HCT116 (cell line): ENCODE data around the gene COL9A3. TPM values are rescaled to one million over a fixed set of nuclear protein-coding genes. Genes with fewer than 3 reads are reported as not detected.
A peak's percentile ranks its signal among the peaks of the same experiment; 100 is the strongest.

Experiments
- ATAC-seq: fragments of 200-7000 bp; cut with Tn5 transposase; 2 replicates; pipeline ENCODE4 v1.9.1; 2020; ENCODE audit warnings: mild to moderate bottlenecking, moderate library complexity
- BruUV-seq: library from RNA; stranded (reverse); fragments of 400-500 nt; replicated peaks from 2 replicates; lab custom pipeline; 2021; lab: Mats Ljungman, UMichigan
- CTCF ChIA-PET: fragments of 300-600 bp; sonication (Branson Sonifier 250); formaldehyde crosslinking; loops from one replicate; lab custom pipeline; 2021; ENCODE audit warnings: antibody characterized with exemption; lab: Charles Lee
- POLR2A ChIA-PET: fragments of 300-600, 350-600 bp; sonication (Branson Sonifier 250); formaldehyde crosslinking; loops from one replicate; lab custom pipeline; 2021; ENCODE audit warnings: antibody characterized with exemption; lab: Charles Lee
- RAD21 ChIA-PET, 2 experiments: fragments of 300-600 bp; sonication (Branson Sonifier 250); formaldehyde crosslinking; loops; one replicate each; lab custom pipeline; 2023; ENCODE audit warnings: low total read pairs in 2 of 2; ENCODE audit not compliant: uncharacterized antibody in 2 of 2, unreplicated experiment in 2 of 2, low non-redundant PET in 1 of 2; lab: Charles Lee
- DNase-seq: peaks from one replicate; pipeline ENCODE4 v3.0.0-alpha.2; 2010; ENCODE audit warnings: low read depth, low spot score
- H2AFZ ChIP-seq: fragments of 200-600 bp; shearing (Covaris generic), sonication (generic); 2 replicates; pipeline ENCODE4 v1.6.1; 2017; ENCODE audit warnings: low read depth, mixed run types, mixed read lengths, antibody characterized with exemption, low read length; ENCODE audit not compliant: poor library complexity, severe bottlenecking
- H3K27ac ChIP-seq: 2 replicates; pipeline ENCODE4 v1.5.1; 2012; ENCODE audit warnings: low read depth, low read length
- H3K27me3 ChIP-seq: fragments of 200-600 bp; sonication (generic); 2 replicates; pipeline ENCODE4 v1.6.1; 2016; ENCODE audit warnings: mixed run types, low read length, mixed read lengths; ENCODE audit not compliant: insufficient read depth
- H3K36me3 ChIP-seq, 2 experiments: fragments of 200-500 bp in 1 of 2; fragments of 200-600 bp in 1 of 2; sonication (Bioruptor generic) in 1 of 2; sonication (generic) in 1 of 2; 2 replicates each; pipeline versions ENCODE4 v1.5.1 to v1.6.1; 2014 to 2016; ENCODE audit warnings: low read length in 2 of 2, inconsistent platforms in 1 of 2, mixed read lengths in 1 of 2, mixed run types in 1 of 2; ENCODE audit not compliant: insufficient read depth in 2 of 2, control insufficient read depth in 1 of 2
- H3K4me1 ChIP-seq, 2 experiments: fragments of 200-600 bp in 1 of 2; sonication (generic) in 1 of 2; 2 replicates each; pipeline versions ENCODE4 v1.5.1 to v1.6.1; 2012 to 2017; ENCODE audit warnings: low read length in 2 of 2, inconsistent platforms in 1 of 2, mild to moderate bottlenecking in 1 of 2, mixed read lengths in 1 of 2, mixed run types in 1 of 2, moderate library complexity in 1 of 2; ENCODE audit not compliant: insufficient read depth in 2 of 2, control insufficient read depth in 1 of 2
- H3K4me2 ChIP-seq: fragments of 200-600 bp; sonication (generic); 2 replicates; pipeline ENCODE4 v1.6.1; 2017; ENCODE audit warnings: mixed run types, low read length, mixed read lengths
- H3K4me3 ChIP-seq, 2 experiments: fragments of 200-600 bp in 1 of 2; sonication (generic) in 1 of 2; replicated peaks in 1 of 2; 2 replicates each; pipeline ENCODE4 v1.5.1; 2011 to 2016; ENCODE audit warnings: low read length in 2 of 2, control low read depth in 1 of 2, low read depth in 1 of 2, mild to moderate bottlenecking in 1 of 2, mixed read lengths in 1 of 2, mixed run types in 1 of 2
- H3K79me2 ChIP-seq: fragments of 200-600 bp; sonication (generic); 2 replicates; pipeline ENCODE4 v1.6.1; 2017; ENCODE audit warnings: mild to moderate bottlenecking, mixed run types, low read length, moderate library complexity, mixed read lengths; ENCODE audit not compliant: insufficient read depth
- H3K9ac ChIP-seq: fragments of 200-600 bp; sonication (generic); 2 replicates; pipeline ENCODE4 v1.6.1; 2016; ENCODE audit warnings: low read length, mixed read lengths
- H3K9me2 ChIP-seq: fragments of 200-600 bp; sonication (generic), shearing (Covaris generic); 2 replicates; pipeline ENCODE4 v1.6.1; 2017; ENCODE audit warnings: mixed run types, mild to moderate bottlenecking, moderate library complexity; ENCODE audit not compliant: insufficient read depth
- H3K9me3 ChIP-seq, 2 experiments: fragments of 200-500 bp in 1 of 2; fragments of 200-600 bp in 1 of 2; sonication (Bioruptor generic) in 1 of 2; sonication (generic) in 1 of 2; 2 replicates each; pipeline ENCODE4 v1.6.1; 2014 to 2017; ENCODE audit warnings: low read length in 2 of 2, mixed read lengths in 2 of 2, inconsistent platforms in 1 of 2, low read depth in 1 of 2, mild to moderate bottlenecking in 1 of 2, mixed run types in 1 of 2, moderate library complexity in 1 of 2; ENCODE audit not compliant: control insufficient read depth in 1 of 2, insufficient read depth in 1 of 2
- H4K20me1 ChIP-seq: fragments of 200-600 bp; sonication (generic), shearing (Covaris generic); 2 replicates; pipeline ENCODE4 v1.6.1; 2017; ENCODE audit warnings: mixed run types, mild to moderate bottlenecking, moderate library complexity; ENCODE audit not compliant: insufficient read depth
- EGR1 ChIP-seq: IDR thresholded peaks from 2 replicates; pipeline ENCODE4 v1.6.1; 2012; ENCODE audit warnings: low read depth
- POLR2A ChIP-seq: IDR thresholded peaks from 2 replicates; pipeline ENCODE4 v1.7.0; 2011; ENCODE audit warnings: borderline replicate concordance; ENCODE audit not compliant: insufficient read depth, insufficient read length; ENCODE audit errors: extremely low read depth
- POLR2AphosphoS5 ChIP-seq: IDR thresholded peaks from 2 replicates; pipeline ENCODE4 v1.6.1; 2011; ENCODE audit warnings: mild to moderate bottlenecking, low read depth, low read length, moderate library complexity
- SP1 ChIP-seq: IDR thresholded peaks from 2 replicates; pipeline ENCODE4 v1.6.1; 2012; ENCODE audit warnings: low read depth
- ZFX ChIP-seq: fragments of 450-650 bp; IDR thresholded peaks from 2 replicates; pipeline ENCODE4 v1.6.1; 2017
- intact Hi-C: fragments of 100-400 bp; cut with micrococcal nuclease; formaldehyde crosslinking; loops from 2 replicates; pipeline ENCODE4 v1.10.0; 2022
- total RNA-seq: library from RNA; stranded (reverse); gene quantifications from one replicate; pipeline ENCODE4 v1.2.1, GENCODE V29; 2021; ENCODE audit not compliant: unreplicated experiment

The COL9A3 gene
- total RNA-seq, 1 experiment from 2014 or later: 29.7 TPM

DNA sequence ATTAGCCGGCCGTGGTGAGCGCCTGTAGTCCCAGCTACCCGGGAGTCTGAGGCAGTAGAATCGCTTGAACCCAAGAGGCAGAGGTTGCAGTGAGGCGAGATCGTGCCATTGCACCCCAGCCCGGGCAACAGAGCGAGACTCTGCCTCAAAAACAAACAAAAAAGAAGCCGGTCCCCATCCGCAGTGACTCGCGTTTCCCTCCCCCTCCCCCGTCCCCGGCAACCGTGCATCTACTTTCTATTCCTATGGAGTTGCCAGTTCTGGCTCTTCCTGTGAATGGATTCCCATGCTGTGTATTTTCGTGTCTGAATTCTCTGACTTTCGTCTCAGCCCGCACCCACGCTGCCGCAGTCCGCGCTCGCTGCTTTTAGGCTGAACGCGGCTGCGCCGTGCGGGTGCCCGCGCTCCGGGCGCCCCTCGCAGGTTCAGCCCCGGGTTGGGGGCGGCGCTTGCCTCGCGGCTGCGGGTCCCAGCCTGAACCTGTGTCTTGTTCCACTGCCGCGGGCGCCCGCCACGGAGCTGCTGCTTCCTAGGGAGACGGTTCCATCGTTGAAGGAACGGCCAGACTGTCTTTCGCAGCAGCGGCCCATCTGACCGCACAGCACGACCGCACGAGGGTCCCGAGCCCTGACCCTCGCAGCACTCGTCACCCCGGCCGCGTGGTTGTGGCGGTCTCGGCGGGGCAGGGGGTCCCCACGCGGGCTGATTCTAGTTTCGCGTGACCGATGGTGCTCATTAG, 21.7 kb upstream of the COL9A3 start:
- intact Hi-C loops: loop anchor here (2.0 kb wide), 1 partner anchor 60 kb away; no protein-coding TSS in a partner anchor
- Histone ChIP-seq H3K27me3 (no peaks in the 10 kb centered on the region), H3K9me2 (no peaks in the 10 kb centered on the region), H2AFZ (no peak overlapping the region), H3K4me1 (peaks cover 23 to 67% of the 10 kb centered on the region in 2 experiments), H4K20me1 (no peaks in the 10 kb centered on the region), H3K79me2 (peaks cover 25% of the 10 kb centered on the region), H3K4me3 (peak overlapping the region; percentile 64 to 72), H3K9ac (peak overlapping the region; percentile 91), H3K36me3 (peaks cover 13 to 28% of the 10 kb centered on the region in 2 experiments; a peak in 3 of 4 replicates), H3K9me3 (no peaks in the 10 kb centered on the region), H3K27ac (peak overlapping the region; percentile 99), H3K4me2 (peak overlapping the region; percentile 99)
- ChIA-PET CTCF (interaction anchor here (1.0 to 2.3 kb wide), 5 partner anchors 9 to 178 kb away, joined by 3 to 10 read pairs (median 3); partner anchors contain the start of gene OGFR), RAD21 (interaction anchor here in 1 of 2 experiments (0.7 kb wide), 1 partner anchor 224 kb away, joined by 3 read pairs; no protein-coding TSS in a partner anchor), POLR2A (interaction anchor here (1.0 to 1.2 kb wide), 3 partner anchors 29 to 33 kb away, joined by 3 read pairs; no protein-coding TSS in a partner anchor)
- TF ChIP-seq POLR2A: peak; percentile 48
- TF ChIP-seq POLR2AphosphoS5: peak; percentile 55; the same call in 1 of the 2 replicates
- no peak for TF ChIP-seq EGR1
- DNase-seq (no peak), ATAC-seq (peak; percentile 8; the same call in 1 of the 2 replicates)
- TSS peak; percentile 44 for BruUV-seq

DNA sequence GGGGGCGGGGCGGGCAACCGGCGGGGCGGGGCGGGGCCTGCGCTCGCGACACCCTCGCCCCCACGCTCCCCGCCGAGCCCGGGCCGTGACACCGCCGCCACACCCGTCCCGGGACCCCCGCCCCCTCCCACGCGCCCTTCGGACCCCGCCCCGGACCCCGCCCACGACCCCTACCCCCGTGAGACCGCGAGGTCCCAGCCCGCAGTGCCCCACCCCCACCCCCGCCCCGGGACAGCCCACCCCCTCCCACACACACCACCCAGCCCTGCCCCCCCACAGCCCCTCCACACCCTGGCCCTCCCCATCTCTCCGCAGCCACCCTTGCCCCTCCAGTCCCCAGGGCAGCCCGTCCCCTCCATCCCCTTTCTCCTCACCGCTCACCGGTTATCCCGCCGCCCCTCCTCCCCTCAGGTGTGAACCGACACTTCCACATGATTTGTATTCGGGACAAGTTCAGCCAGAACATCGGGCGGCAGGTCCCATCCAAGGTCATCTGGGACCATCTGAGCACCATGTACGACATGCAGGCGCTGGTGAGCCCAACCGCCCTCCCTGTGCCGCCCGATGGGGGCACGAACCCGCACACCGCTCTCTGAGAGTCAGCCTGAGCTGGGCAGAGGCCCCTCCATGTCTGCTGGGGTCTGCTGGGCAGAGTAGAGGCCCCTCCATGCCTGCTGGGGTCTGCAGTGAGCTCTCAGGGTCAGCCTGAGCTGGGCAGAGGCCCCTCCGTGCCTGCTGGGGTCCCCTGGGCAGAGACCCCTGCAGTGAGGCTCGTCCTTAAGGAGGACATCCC, 20.0 kb upstream of the COL9A3 start:
- BruUV-seq: TSS peak; percentile 19
- H3K27ac ChIP-seq: peak overlapping the region; percentile 99
- TF ChIP-seq ZFX (0 out of 2 replicates have a peak, but pooled peaks have one; percentile 0), SP1 (no peak)
- ATAC-seq (no peak; the same call in 1 of the 2 replicates), DNase-seq (no peak)
- H4K20me1 ChIP-seq: no peaks in the 10 kb centered on the region
- RAD21 ChIA-PET: no interaction called here
- no peaks in the 10 kb centered on the region for H3K9me2 ChIP-seq
- CTCF ChIA-PET: interaction anchor here (1.0 kb wide), 2 partner anchors 26 to 34 kb away, joined by 4 to 8 read pairs; no protein-coding TSS in a partner anchor
- H3K9me3 ChIP-seq: no peaks in the 10 kb centered on the region
- peaks cover 25% of the 10 kb centered on the region for H3K79me2 ChIP-seq
- H3K4me2 ChIP-seq: peak overlapping the region; percentile 99
- H3K4me1 ChIP-seq: peaks cover 20 to 56% of the 10 kb centered on the region in 2 experiments
- POLR2A ChIA-PET: interaction anchor here (0.7 to 1.0 kb wide), 4 partner anchors 8 to 410 kb away, joined by 3 to 7 read pairs (median 4); partner anchors contain the start of genes OGFR and RPS21
- peaks cover 19 to 37% of the 10 kb centered on the region in 2 experiments; a peak in 3 of 4 replicates for H3K36me3 ChIP-seq
- H2AFZ ChIP-seq: no peak overlapping the region
- H3K27me3 ChIP-seq: no peaks in the 10 kb centered on the region
- H3K9ac ChIP-seq: peak overlapping the region; percentile 91
- intact Hi-C loops: no loop called here
- peak overlapping the region; percentile 62 to 73 for H3K4me3 ChIP-seq
